HepG2 (cell line): ENCODE measurements around the gene RAPGEF5. TPM values are rescaled to one million over a fixed set of nuclear protein-coding genes. Genes with fewer than 3 reads are reported as not detected.

ENCODE experiments used
- ATAC-seq: fragments of 200-7000 bp; cut with Tn5 transposase; 3 replicates; pipeline ENCODE4 v1.9.1; 2020; ENCODE audit warnings: mild to moderate bottlenecking, moderate library complexity
- BruUV-seq: library from RNA; stranded (reverse); fragments of 400-500 nt; replicated peaks from 2 replicates; lab custom pipeline; 2021; lab: Mats Ljungman, UMichigan
- CTCF ChIA-PET: fragments of 300-600 bp; formaldehyde crosslinking; extraction: SDS; loops from one replicate; lab custom pipeline; 2021; ENCODE audit warnings: low total read pairs, inconsistent platforms, low intra/inter-chr PET ratio; lab: Yijun Ruan, JAX
- POLR2A ChIA-PET: fragments of 350-600 bp; sonication (Branson Sonifier 250); formaldehyde crosslinking; loops from one replicate; lab custom pipeline; 2020; ENCODE audit warnings: antibody characterized with exemption, inconsistent platforms; lab: Yijun Ruan, JAX
- DNase-seq: peaks from one replicate; pipeline ENCODE4 v3.0.0-alpha.2; 2015; ENCODE audit warnings: low spot score
- FAIRE-seq: peaks from 3 replicates; lab custom pipeline; 2011; peaks lifted over from hg19 to GRCh38; lab: Jason Lieb, UNC
- H2AFZ ChIP-seq: one replicate; pipeline ENCODE4 v1.6.1; 2011; ENCODE audit warnings: low read length, inconsistent platforms
- H3K27ac ChIP-seq: fragments of 300-600 bp; 3 replicates; pipeline ENCODE4 v1.8.0; 2011; ENCODE audit warnings: mixed run types, mild to moderate bottlenecking, mixed read lengths, low read length, inconsistent platforms; ENCODE audit not compliant: insufficient read depth; ENCODE audit errors: extremely low read length
- H3K27me3 ChIP-seq, 2 experiments: fragments of 200-600 bp in 1 of 2; 2 replicates in 1 of 2; 3 replicates in 1 of 2; pipeline versions ENCODE4 v1.6.0 to v1.8.0; 2011; ENCODE audit warnings: low read length in 2 of 2, mild to moderate bottlenecking in 2 of 2, moderate library complexity in 2 of 2, inconsistent platforms in 1 of 2; ENCODE audit not compliant: insufficient read depth in 2 of 2, control insufficient read depth in 1 of 2
- H3K36me3 ChIP-seq, 2 experiments: fragments of 200-600 bp in 1 of 2; replicated peaks in 1 of 2; 2 replicates in 1 of 2; 3 replicates in 1 of 2; pipeline versions ENCODE4 v1.5.1 to v1.8.0; 2011; ENCODE audit warnings: low read length in 2 of 2, inconsistent platforms in 1 of 2; ENCODE audit not compliant: insufficient read depth in 2 of 2, control insufficient read depth in 1 of 2
- H3K4me1 ChIP-seq: 2 replicates; pipeline ENCODE4 v1.5.1; 2012; ENCODE audit warnings: low read length, inconsistent platforms; ENCODE audit not compliant: insufficient read depth
- H3K4me2 ChIP-seq: 2 replicates; pipeline ENCODE4 v1.6.0; 2011; ENCODE audit warnings: low read depth, low read length, inconsistent platforms
- H3K4me3 ChIP-seq, 3 experiments: fragments of 200-600 bp in 1 of 3; sonication (generic), shearing (Covaris generic) in 1 of 3; replicated peaks in 1 of 3; 2 replicates each; pipeline ENCODE4 v1.5.1; 2011 to 2016; ENCODE audit warnings: low read length in 3 of 3, inconsistent platforms in 2 of 3, low read depth in 2 of 3, mild to moderate bottlenecking in 2 of 3, control low read depth in 1 of 3, mixed read lengths in 1 of 3; ENCODE audit not compliant: insufficient read depth in 1 of 3
- H3K79me2 ChIP-seq: one replicate; pipeline ENCODE4 v1.6.1; 2011; ENCODE audit warnings: low read length, inconsistent platforms; ENCODE audit not compliant: insufficient read depth
- H3K9ac ChIP-seq: 2 replicates; pipeline ENCODE4 v1.6.0; 2011; ENCODE audit warnings: mild to moderate bottlenecking, low read depth, low read length, inconsistent platforms; ENCODE audit not compliant: insufficient read depth
- H3K9me3 ChIP-seq: 2 replicates; pipeline ENCODE4 v1.5.1; 2012; ENCODE audit warnings: mild to moderate bottlenecking, low read length
- H4K20me1 ChIP-seq: 2 replicates; pipeline ENCODE4 v1.6.0; 2011; ENCODE audit warnings: inconsistent platforms, mild to moderate bottlenecking, low read length, moderate library complexity; ENCODE audit not compliant: insufficient read depth
- CEBPB ChIP-seq: IDR thresholded peaks from 2 replicates; pipeline ENCODE4 v1.6.1; 2011; ENCODE audit warnings: low read depth, low read length, improper control_type of control experiment, borderline replicate concordance
- FOXJ3 ChIP-seq: sonication (generic); formaldehyde crosslinking; IDR thresholded peaks from 2 replicates; pipeline ENCODE4 v1.4.0; 2020; ENCODE audit warnings: missing genetic modification reagents, mild to moderate bottlenecking, borderline replicate concordance
- FOXO1 ChIP-seq: sonication (generic); formaldehyde crosslinking; IDR thresholded peaks from 2 replicates; pipeline ENCODE4 v1.4.0; 2020; ENCODE audit warnings: missing genetic modification reagents
- IKZF4 ChIP-seq: sonication (generic); formaldehyde crosslinking; IDR thresholded peaks from 2 replicates; pipeline ENCODE4 v1.5.1; 2020; ENCODE audit warnings: borderline replicate concordance, mild to moderate bottlenecking, low read depth, missing genetic modification reagents; ENCODE audit errors: not compliant biosample characterization
- NONO ChIP-seq, 2 experiments: fragments of 450-650 bp in 1 of 2; sonication (generic) in 1 of 2; formaldehyde crosslinking in 1 of 2; IDR thresholded peaks in 1 of 2; conservative IDR thresholded peaks in 1 of 2; 2 replicates each; pipeline versions ENCODE4 v1.6.1 to v1.8.0; 2017 to 2022; ENCODE audit warnings: mild to moderate bottlenecking in 1 of 2, missing genetic modification reagents in 1 of 2, moderate library complexity in 1 of 2
- POLR2AphosphoS2 ChIP-seq: IDR thresholded peaks from 2 replicates; pipeline ENCODE4 v1.6.1; 2011; ENCODE audit warnings: low read depth, low read length, improper control_type of control experiment
- RAD51 ChIP-seq: fragments of 450-650 bp; IDR thresholded peaks from 2 replicates; pipeline ENCODE4 v1.6.1; 2016; ENCODE audit warnings: borderline replicate concordance
- RXRB ChIP-seq: IDR thresholded peaks from 2 replicates; pipeline ENCODE4 v1.6.1; 2016; ENCODE audit warnings: borderline replicate concordance, missing genetic modification reagents, missing compliant biosample characterization
- STAG1 ChIP-seq: sonication (generic); formaldehyde crosslinking; IDR thresholded peaks from 2 replicates; pipeline ENCODE4 v1.4.0; 2020; ENCODE audit warnings: missing genetic modification reagents
- ZFP36L1 ChIP-seq: sonication (generic); formaldehyde crosslinking; IDR thresholded peaks from 2 replicates; pipeline ENCODE4 v1.8.0; 2022; ENCODE audit warnings: mild to moderate bottlenecking, missing genetic modification reagents, moderate library complexity
- ZNF12 ChIP-seq: sonication (generic); formaldehyde crosslinking; IDR thresholded peaks from 2 replicates; pipeline ENCODE4 v1.5.0; 2020; ENCODE audit warnings: missing genetic modification reagents
- ZNF263 ChIP-seq: sonication (generic); formaldehyde crosslinking; IDR thresholded peaks from 2 replicates; pipeline ENCODE4 v1.4.0; 2020; ENCODE audit warnings: missing genetic modification reagents
- ZNF484 ChIP-seq: sonication (generic); formaldehyde crosslinking; IDR thresholded peaks from 2 replicates; pipeline ENCODE4 v1.5.1; 2020; ENCODE audit warnings: mild to moderate bottlenecking, low read depth, missing genetic modification reagents, borderline replicate concordance
- ZNF510 ChIP-seq: sonication (generic); formaldehyde crosslinking; IDR thresholded peaks from 2 replicates; pipeline ENCODE4 v1.4.0; 2020; ENCODE audit warnings: low read depth, mild to moderate bottlenecking, missing genetic modification reagents
- ZNF878 ChIP-seq: sonication (generic); formaldehyde crosslinking; IDR thresholded peaks from 2 replicates; pipeline ENCODE4 v1.8.1; 2023; ENCODE audit warnings: mild to moderate bottlenecking, missing genetic modification reagents, moderate library complexity
- WGBS: methylation state at CpG from one replicate; pipeline ENCODE4 v1.1.6; 2017; ENCODE audit warnings: low lambda C conversion rate; 5-methylcytosine and 5-hydroxymethylcytosine counted together
- in situ Hi-C: cut with HindIII; loops from 2 replicates; pipeline ENCODE4 v1.10.0; 2017; ENCODE audit warnings: low pct_unique_long_range_greater_than_20kb; ENCODE audit not compliant: extremely low pct_ligation_motif_present
- intact Hi-C: fragments of 100-400 bp; cut with micrococcal nuclease; formaldehyde crosslinking; loops from one replicate; pipeline ENCODE4 v1.10.0; 2022; ENCODE audit not compliant: unreplicated experiment
- polyA plus RNA-seq, 8 experiments: library from polyadenylated mRNA; depleted of rRNA in 3 of 8; stranded (reverse) in 7 of 8; unstranded in 1 of 8; fragments of >200 nt; fragmentation: Illumina TruSeq in 4 of 8; extraction: Trizol in 4 of 8; gene quantifications; 2 replicates each; pipeline versions ENCODE4 v1.2.1 to v1.2.3, GENCODE V29; 2011 to 2016; ENCODE audit warnings: low read depth in 4 of 8, missing spikeins in 1 of 8, mixed read lengths in 1 of 8; ENCODE audit not compliant: insufficient read depth in 1 of 8
- total RNA-seq, 5 experiments: library from RNA; depleted of rRNA; stranded (reverse); fragments of >200 nt; fragmentation: Illumina TruSeq; extraction: Trizol; gene quantifications; 2 replicates each; pipeline ENCODE4 v1.2.3, GENCODE V29; 2016; ENCODE audit warnings: low read depth in 1 of 5
- TF ChIP-seq, protein P1 (sequence below): sonication (generic); formaldehyde crosslinking; IDR thresholded peaks from 2 replicates; pipeline ENCODE4 v1.4.0; 2020; ENCODE audit warnings: mild to moderate bottlenecking, missing genetic modification reagents
- TF ChIP-seq, protein P2 (sequence below): sonication (generic); formaldehyde crosslinking; IDR thresholded peaks from 2 replicates; pipeline ENCODE4 v1.5.0; 2020; ENCODE audit warnings: missing genetic modification reagents

RAPGEF5 gene
- total and polyA plus RNA-seq, 2 of the 13 experiments (the other 11 are each of a cell fraction or from before 2014, with no cell fraction given) = 17.1 to 23.4 TPM

DNA sequence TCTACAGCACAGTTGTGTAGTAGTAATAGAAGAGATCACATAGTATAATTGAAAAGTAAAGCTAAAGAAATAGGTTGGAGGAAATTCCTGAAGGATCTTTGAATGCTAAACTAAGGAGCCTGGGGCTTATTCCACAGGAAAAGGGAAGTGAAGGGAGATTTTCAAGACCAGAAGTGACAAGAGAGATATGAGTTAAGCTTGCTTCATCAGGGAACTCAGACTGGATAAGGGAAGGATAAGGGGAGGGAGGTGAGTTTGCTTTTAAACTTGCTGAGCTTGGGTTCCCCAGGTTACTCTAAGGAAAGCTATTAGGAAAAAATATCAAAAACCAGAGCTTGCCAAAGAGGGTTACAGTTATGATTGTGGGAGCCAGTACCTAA lies 182.4 kb downstream of the RAPGEF5 start:
- no peak for ATAC-seq

DNA sequence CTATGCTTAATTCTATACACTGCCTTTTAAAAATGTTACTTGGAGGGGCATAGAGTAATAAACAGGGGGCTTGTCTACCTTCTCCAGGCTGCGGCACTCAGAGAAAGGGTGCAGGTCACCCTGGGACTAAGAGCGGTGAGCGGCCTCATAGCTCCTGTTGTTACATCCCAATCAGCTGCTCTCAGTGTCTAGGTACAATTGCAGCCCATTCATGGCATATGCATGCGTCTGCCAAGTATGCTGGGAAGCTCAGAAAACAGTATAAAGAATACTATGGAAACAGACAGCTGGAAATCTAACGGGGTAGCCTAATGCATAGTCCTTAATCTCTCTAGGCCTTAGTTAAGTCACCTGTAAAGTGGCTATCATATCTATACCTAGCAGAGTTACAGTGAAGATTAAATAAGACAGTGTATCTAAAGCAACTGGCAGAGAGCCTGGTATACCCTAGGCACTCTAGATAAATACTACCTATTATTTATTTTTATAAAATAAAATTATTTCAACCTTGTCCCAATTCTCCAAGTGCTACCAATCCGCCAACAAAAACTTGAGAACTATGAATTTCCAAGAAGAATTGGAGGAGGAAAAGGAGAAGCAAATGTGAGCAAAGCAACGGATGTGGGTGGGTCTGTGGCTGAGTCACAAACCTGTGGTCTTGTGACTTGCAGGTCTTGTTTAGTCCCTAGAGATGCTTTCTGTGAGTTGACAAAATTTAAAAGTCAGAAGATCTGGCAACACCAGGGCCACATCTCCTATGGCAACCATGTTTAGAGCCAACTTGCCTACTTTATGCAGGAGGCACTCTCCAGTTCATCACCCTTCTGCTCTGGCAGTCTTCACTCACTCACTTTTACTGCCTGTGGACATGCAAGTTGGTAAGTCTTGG lies 183.0 kb downstream of the RAPGEF5 start:
- no TSS peak for BruUV-seq
- DNase-seq (no peak), FAIRE-seq (no peak), ATAC-seq (no peak)
- no peak overlapping the region for H3K4me2 ChIP-seq
- H2AFZ ChIP-seq = no peak overlapping the region
- WGBS = 98% methylated on average over 7 of the region's 7 CpGs
- peaks cover 8 to 14% of the 10 kb centered on the region in 2 experiments; a peak in 4 of 5 replicates for H3K36me3 ChIP-seq
- intact Hi-C loops (no loop called here), in situ Hi-C loops (no loop called here)
- ChIA-PET CTCF (no interaction called here), POLR2A (no interaction called here)
- no peak overlapping the region for H3K4me3 ChIP-seq
- H3K27ac ChIP-seq = no peak overlapping the region
- H3K9ac ChIP-seq = no peak overlapping the region
- H3K79me2 ChIP-seq = no peaks in the 10 kb centered on the region
- H3K4me1 ChIP-seq = peaks cover 12% of the 10 kb centered on the region; the same call in 1 of the 2 replicates
- no peak for TF ChIP-seq STAG1 (CRISPR knock-in tag)
- TF ChIP-seq, protein P1, sequence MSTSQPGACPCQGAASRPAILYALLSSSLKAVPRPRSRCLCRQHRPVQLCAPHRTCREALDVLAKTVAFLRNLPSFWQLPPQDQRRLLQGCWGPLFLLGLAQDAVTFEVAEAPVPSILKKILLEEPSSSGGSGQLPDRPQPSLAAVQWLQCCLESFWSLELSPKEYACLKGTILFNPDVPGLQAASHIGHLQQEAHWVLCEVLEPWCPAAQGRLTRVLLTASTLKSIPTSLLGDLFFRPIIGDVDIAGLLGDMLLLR (CRISPR knock-in tag) = no peak
- no peak for TF ChIP-seq RAD51
- TF ChIP-seq ZNF12 (CRISPR knock-in tag) = no peak
- TF ChIP-seq ZNF510 = no peak
- TF ChIP-seq IKZF4 (CRISPR knock-in tag) = no peak
- H3K27me3 ChIP-seq = no peaks in the 10 kb centered on the region
- no peaks in the 10 kb centered on the region for H3K9me3 ChIP-seq
- H4K20me1 ChIP-seq = peaks cover 4% of the 10 kb centered on the region; the same call in 1 of the 2 replicates

More for the DNA sequence above, 182.4 kb downstream of the RAPGEF5 start:
- BruUV-seq = no TSS peak
- intact Hi-C loops = no loop called here
- Histone ChIP-seq H3K9me3 (no peaks in the 10 kb centered on the region), H3K4me1 (peaks cover 6% of the 10 kb centered on the region; the same call in 1 of the 2 replicates), H2AFZ (no peak overlapping the region), H3K36me3 (peaks cover 8 to 13% of the 10 kb centered on the region in 2 experiments; a peak in 4 of 5 replicates), H3K27me3 (no peaks in the 10 kb centered on the region)
- FAIRE-seq (no peak), DNase-seq (no peak)
- TF ChIP-seq ZNF484 = no peak
- TF ChIP-seq, protein P2, sequence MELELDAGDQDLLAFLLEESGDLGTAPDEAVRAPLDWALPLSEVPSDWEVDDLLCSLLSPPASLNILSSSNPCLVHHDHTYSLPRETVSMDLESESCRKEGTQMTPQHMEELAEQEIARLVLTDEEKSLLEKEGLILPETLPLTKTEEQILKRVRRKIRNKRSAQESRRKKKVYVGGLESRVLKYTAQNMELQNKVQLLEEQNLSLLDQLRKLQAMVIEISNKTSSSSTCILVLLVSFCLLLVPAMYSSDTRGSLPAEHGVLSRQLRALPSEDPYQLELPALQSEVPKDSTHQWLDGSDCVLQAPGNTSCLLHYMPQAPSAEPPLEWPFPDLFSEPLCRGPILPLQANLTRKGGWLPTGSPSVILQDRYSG (CRISPR knock-in tag) = no peak
- TF ChIP-seq NONO (IDR thresholded peaks at IDR 0.05) = no peak
- TF ChIP-seq NONO (CRISPR knock-in tag; conservative IDR thresholded peaks at IDR 0.05) = no peak
- TF ChIP-seq ZFP36L1 = no peak
- no peak for TF ChIP-seq POLR2AphosphoS2
- TF ChIP-seq FOXJ3 (CRISPR knock-in tag) = no peak
- TF ChIP-seq RXRB = no peak
- TF ChIP-seq FOXO1 (CRISPR knock-in tag) = no peak
- no peak for TF ChIP-seq CEBPB
- TF ChIP-seq ZNF878 (CRISPR knock-in tag) = no peak
- no peak for TF ChIP-seq ZNF263 (CRISPR knock-in tag)
- TF ChIP-seq, all 625 proteins: peak for 0
- no peaks in the 10 kb centered on the region for H3K79me2 ChIP-seq
- no peak overlapping the region for H3K9ac ChIP-seq
- POLR2A ChIA-PET = no interaction called here
- in situ Hi-C loops = no loop called here
- H3K27ac ChIP-seq = no peak overlapping the region
- CTCF ChIA-PET = no interaction called here
- no peak overlapping the region for H3K4me3 ChIP-seq
- H4K20me1 ChIP-seq = no peaks in the 10 kb centered on the region
- no peak overlapping the region for H3K4me2 ChIP-seq
